Body of pancreas (tissue), 4 donors: ENCODE data around the gene KCND3. TPM values are rescaled to one million over a fixed set of nuclear protein-coding genes. Genes with fewer than 3 reads are reported as not detected.
A peak's percentile ranks its signal among the peaks of the same experiment; 100 is the strongest.

Experiments used
- ATAC-seq: fragments of 150-250 bp; one replicate; pipeline ENCODE4 v1.9.1; 2016
- DNase-seq, 4 donors: peaks; one replicate each; pipeline ENCODE4 v3.0.0-alpha.2; 2019
- H3K27ac ChIP-seq, 4 donors: fragments of 200-600 bp; sonication (generic); 1 replicate in 3 of 4; 2 replicates in 1 of 4; pipeline versions ENCODE4 v1.5.1 to v1.6.1; 2016 to 2019; ENCODE audit warnings: mild to moderate bottlenecking in 1 of 4, mixed read lengths in 1 of 4, moderate library complexity in 1 of 4
- H3K27me3 ChIP-seq, 2 donors: fragments of 200-600 bp; sonication (generic); one replicate each; pipeline ENCODE4 v1.6.0; 2016; ENCODE audit warnings: mild to moderate bottlenecking in 1 of 2
- H3K36me3 ChIP-seq, 2 donors: fragments of 200-600 bp; sonication (generic); replicated peaks in 1 of 2; 2 replicates each; pipeline ENCODE4 v1.5.1; 2016; ENCODE audit warnings: low read depth in 2 of 2; ENCODE audit not compliant: insufficient read depth in 1 of 2
- H3K4me1 ChIP-seq: fragments of 200-600 bp; sonication (generic); one replicate; pipeline ENCODE4 v1.6.0; 2016
- H3K4me3 ChIP-seq, 2 donors: fragments of 200-600 bp; sonication (generic); 1 replicate in 1 of 2; 2 replicates in 1 of 2; pipeline ENCODE4 v1.5.1; 2016 to 2019
- H3K9me3 ChIP-seq, 3 donors: fragments of 200-600 bp; sonication (generic); 1 replicate in 2 of 3; 2 replicates in 1 of 3; pipeline ENCODE4 v1.5.1; 2016
- POLR2A ChIP-seq, 3 donors: fragments of 450-650 bp; IDR thresholded peaks; one replicate each; pipeline ENCODE4 v1.6.1; 2016; ENCODE audit warnings: antibody characterized with exemption in 3 of 3, mild to moderate bottlenecking in 2 of 3
- WGBS, 2 donors: methylation state at CpG; one replicate each; pipeline ENCODE4 v1.1.5; 2017; 5-methylcytosine and 5-hydroxymethylcytosine counted together
- intact Hi-C: fragments of 100-400 bp; cut with DNase I; formaldehyde crosslinking; loops from one replicate; pipeline ENCODE4 v1.15.1; 2023
- total RNA-seq, 2 donors: library from RNA; depleted of rRNA; stranded (reverse); fragments of >200 nt; gene quantifications; one replicate each; pipeline ENCODE4 v1.1.0, GENCODE V29; 2016
- TF ChIP-seq, protein P1 (sequence below), 7 experiments: fragments of 450-650 bp in 4 of 7; fragments of 200-600 bp in 3 of 7; sonication (generic) in 3 of 7; IDR thresholded peaks; one replicate each; pipeline ENCODE4 v1.5.1; 2016 to 2019; ENCODE audit warnings: antibody characterized with exemption in 7 of 7

Gene KCND3
- total RNA-seq, 2 donors from 2014 or later = 7.6 to 15.0 TPM

DNA sequence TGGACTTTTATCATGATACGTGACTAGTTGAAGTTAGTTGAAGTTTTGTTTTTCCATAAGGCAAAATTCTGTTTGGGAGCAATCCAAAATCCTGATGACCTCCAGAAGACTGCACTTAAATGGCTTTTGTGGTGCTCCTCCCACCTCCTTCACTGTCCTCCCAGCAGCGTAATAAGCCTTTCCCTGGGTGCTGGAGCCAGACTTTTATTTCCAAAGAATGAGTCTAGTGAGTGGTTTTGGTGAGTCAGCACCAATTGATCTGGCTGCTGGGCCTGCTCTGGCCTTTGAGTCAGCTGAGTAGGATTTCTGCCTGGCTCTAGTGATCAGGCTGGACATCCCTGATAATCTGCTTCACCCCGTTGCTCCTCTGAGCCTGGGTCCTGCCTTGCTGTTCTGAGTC, 21.7 kb upstream of the KCND3 start:
- peaks cover 0 to 8% (median 0%) of the 10 kb centered on the region in 3 donors for H3K9me3 ChIP-seq
- H3K27me3 ChIP-seq = no peaks in the 10 kb centered on the region
- TF ChIP-seq, protein P1, sequence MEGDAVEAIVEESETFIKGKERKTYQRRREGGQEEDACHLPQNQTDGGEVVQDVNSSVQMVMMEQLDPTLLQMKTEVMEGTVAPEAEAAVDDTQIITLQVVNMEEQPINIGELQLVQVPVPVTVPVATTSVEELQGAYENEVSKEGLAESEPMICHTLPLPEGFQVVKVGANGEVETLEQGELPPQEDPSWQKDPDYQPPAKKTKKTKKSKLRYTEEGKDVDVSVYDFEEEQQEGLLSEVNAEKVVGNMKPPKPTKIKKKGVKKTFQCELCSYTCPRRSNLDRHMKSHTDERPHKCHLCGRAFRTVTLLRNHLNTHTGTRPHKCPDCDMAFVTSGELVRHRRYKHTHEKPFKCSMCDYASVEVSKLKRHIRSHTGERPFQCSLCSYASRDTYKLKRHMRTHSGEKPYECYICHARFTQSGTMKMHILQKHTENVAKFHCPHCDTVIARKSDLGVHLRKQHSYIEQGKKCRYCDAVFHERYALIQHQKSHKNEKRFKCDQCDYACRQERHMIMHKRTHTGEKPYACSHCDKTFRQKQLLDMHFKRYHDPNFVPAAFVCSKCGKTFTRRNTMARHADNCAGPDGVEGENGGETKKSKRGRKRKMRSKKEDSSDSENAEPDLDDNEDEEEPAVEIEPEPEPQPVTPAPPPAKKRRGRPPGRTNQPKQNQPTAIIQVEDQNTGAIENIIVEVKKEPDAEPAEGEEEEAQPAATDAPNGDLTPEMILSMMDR (IDR thresholded peaks at IDR 0.05) = no peak
- TF ChIP-seq POLR2A (IDR thresholded peaks at IDR 0.05) = no peak
- H3K4me1 ChIP-seq = no peaks in the 10 kb centered on the region
- ATAC-seq (peak; percentile 40), DNase-seq (peak in 2 of 4 donors; percentile 10 to 44)
- H3K27ac ChIP-seq = no peak overlapping the region
- no peaks in the 10 kb centered on the region for H3K36me3 ChIP-seq
- WGBS, 2 donors = 69 to 78% methylated on average over 3 of the region's 3 CpGs
- intact Hi-C loops = no loop called here
- no peak overlapping the region for H3K4me3 ChIP-seq

DNA sequence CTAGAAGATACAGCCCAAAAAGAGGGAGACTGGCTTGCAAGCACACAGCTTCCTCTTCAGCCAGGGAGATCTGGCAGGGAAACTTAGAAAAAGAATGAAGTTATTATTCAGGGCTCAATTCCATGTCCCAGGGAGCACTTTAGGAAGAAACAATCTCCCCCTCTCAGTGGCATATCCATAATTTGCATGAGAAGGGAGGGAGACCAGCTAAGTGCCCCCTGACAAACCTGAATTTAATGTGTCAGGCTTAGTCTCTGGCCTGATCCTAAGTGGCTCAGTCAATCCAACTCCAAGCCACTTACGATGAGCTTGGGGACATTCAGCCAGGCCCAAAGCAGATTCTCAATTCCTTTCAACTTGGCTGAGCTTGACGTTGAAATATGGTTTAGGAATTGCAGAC, 17.7 kb upstream of the KCND3 start:
- WGBS, 2 donors = 57 to 63% methylated on average over 1 to 2 of the region's 2 CpGs
- DNase-seq (no peak), ATAC-seq (no peak)
- no peak overlapping the region for H3K27ac ChIP-seq
- intact Hi-C loops = no loop called here
- no peaks in the 10 kb centered on the region for H3K4me1 ChIP-seq
- H3K27me3 ChIP-seq = no peaks in the 10 kb centered on the region
- H3K9me3 ChIP-seq = no peaks in the 10 kb centered on the region
- no peaks in the 10 kb centered on the region for H3K36me3 ChIP-seq
- H3K4me3 ChIP-seq = no peak overlapping the region
- TF ChIP-seq, protein P1 (IDR thresholded peaks at IDR 0.05) = no peak
- no peak for TF ChIP-seq POLR2A (IDR thresholded peaks at IDR 0.05)

DNA sequence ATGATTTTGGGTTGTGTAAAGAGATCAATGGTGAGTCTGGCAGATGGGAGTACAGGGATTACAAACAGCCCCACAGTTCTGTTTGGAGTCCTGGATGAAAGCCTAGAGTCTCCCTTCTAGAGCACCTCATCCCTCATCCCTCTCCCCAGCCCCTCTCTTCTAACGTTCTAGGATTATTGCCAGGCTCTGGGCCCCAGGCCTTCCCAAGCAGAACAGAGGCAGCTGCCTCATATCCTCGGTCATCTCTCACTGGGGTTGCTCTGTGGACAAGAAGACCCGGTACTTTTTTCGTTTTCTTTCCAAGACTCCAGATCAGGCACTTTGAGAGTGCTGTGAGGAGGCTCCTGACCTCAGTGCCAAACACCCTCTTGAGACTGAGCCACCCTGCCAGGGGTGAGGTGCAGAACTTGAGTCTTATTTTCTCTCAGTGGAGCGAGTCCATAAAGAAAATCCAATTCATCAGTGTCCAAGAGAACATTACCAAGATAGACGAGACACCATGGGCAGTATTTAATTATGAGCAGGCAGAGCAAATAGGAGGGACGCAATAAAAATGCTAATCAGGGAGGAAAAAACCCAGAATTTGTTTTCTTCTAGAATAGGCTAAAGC, 17.1 kb upstream of the KCND3 start:
- TF ChIP-seq, protein P1 (IDR thresholded peaks at IDR 0.05) = no peak
- no peak for TF ChIP-seq POLR2A (IDR thresholded peaks at IDR 0.05)
- no peak overlapping the region for H3K4me3 ChIP-seq
- no peaks in the 10 kb centered on the region for H3K27me3 ChIP-seq
- no peak for ATAC-seq
- no peaks in the 10 kb centered on the region for H3K9me3 ChIP-seq
- H3K36me3 ChIP-seq = no peaks in the 10 kb centered on the region
- intact Hi-C loops = no loop called here
- WGBS, 2 donors = 76% methylated on average over 7 of the region's 7 CpGs
- DNase-seq = no peak
- H3K4me1 ChIP-seq = no peaks in the 10 kb centered on the region
- no peak overlapping the region for H3K27ac ChIP-seq

DNA sequence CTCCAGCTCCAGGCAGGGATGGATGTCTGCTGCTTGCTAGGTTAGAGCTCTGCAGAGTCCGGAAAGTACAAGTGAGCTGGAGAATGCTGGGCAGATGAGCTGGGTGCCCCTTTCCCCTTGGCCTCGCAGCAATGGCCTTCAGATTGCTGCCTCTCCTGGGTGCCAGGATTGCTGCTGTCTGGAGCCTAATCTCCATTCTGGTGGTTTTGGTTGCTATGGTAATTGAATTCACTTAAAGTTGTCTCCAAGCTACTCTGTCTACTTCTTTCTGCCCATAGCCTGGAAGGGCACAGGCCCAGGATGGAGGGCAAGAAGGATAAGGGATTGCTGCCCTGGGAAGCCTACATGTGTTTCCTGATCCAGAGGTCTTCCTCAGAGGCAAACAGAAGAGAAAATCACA, 14.6 kb upstream of the KCND3 start:
- no peaks in the 10 kb centered on the region for H3K4me1 ChIP-seq
- no peak for ATAC-seq
- H3K9me3 ChIP-seq = no peaks in the 10 kb centered on the region
- no peak for DNase-seq
- H3K36me3 ChIP-seq = no peaks in the 10 kb centered on the region
- H3K4me3 ChIP-seq = no peak overlapping the region
- no peaks in the 10 kb centered on the region for H3K27me3 ChIP-seq
- TF ChIP-seq, protein P1 (IDR thresholded peaks at IDR 0.05) = no peak
- no peak for TF ChIP-seq POLR2A (IDR thresholded peaks at IDR 0.05)
- intact Hi-C loops = no loop called here
- WGBS, 2 donors = 80 to 83% methylated on average over 2 of the region's 2 CpGs
- H3K27ac ChIP-seq = no peak overlapping the region

DNA sequence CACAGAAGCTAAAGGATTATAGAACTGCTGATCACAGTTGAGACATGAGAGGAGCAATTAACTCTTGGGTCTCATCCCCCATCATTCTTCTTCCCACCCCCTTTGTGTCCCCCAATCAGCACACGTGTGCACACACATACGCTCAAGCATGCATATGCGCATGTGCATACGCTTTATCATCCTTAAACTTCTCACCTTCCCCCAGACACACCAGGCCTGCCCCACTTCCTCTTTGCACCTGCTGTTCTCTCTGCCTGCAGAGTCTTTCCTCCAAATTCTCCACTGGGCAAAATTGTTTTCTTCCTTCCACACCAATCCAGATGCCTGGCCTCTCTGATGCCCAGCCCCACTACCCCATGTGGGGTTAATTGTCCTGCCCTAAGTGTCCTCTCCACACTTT, 13.0 kb upstream of the KCND3 start:
- H3K36me3 ChIP-seq = no peaks in the 10 kb centered on the region
- no peak overlapping the region for H3K27ac ChIP-seq
- DNase-seq (no peak), ATAC-seq (no peak)
- H3K27me3 ChIP-seq = no peaks in the 10 kb centered on the region
- no peaks in the 10 kb centered on the region for H3K4me1 ChIP-seq
- no peaks in the 10 kb centered on the region for H3K9me3 ChIP-seq
- WGBS, 2 donors = 77 to 84% methylated on average over 4 of the region's 4 CpGs
- intact Hi-C loops = no loop called here
- TF ChIP-seq, protein P1 (IDR thresholded peaks at IDR 0.05) = no peak
- TF ChIP-seq POLR2A (IDR thresholded peaks at IDR 0.05) = no peak
- no peak overlapping the region for H3K4me3 ChIP-seq
